ENCODE results near the gene HDAC1.
"Not testable (repeated sequence)": the region's sequence is repeated elsewhere in the genome, so short reads cannot be mapped to it uniquely, and the experiment has no call there.

HDAC1 gene

GRCh38 chr1:32276032-32276782 is 15.7 kb upstream of the HDAC1 start:
- H3K9me3 ChIP-seq (replicated peaks; ENCODE audit: low read length), result no peaks in the 10 kb centered on the region
- no peaks in the 10 kb centered on the region for H3K36me3 ChIP-seq (ENCODE audit: insufficient read depth, low read length)
- H3K4me2 ChIP-seq (ENCODE audit: low read length), result no peak overlapping the region
- no peak overlapping the region for H3K4me3 ChIP-seq (ENCODE audit: low read length)
- peaks cover 68% of the 10 kb centered on the region for H3K27me3 ChIP-seq (ENCODE audit: control insufficient read depth, insufficient read depth, low read length)
- H3K4me1 ChIP-seq (ENCODE audit: control insufficient read depth, insufficient read depth, low read length), result no peaks in the 10 kb centered on the region
- H3K9ac ChIP-seq (ENCODE audit: low read depth, low read length), result no peak overlapping the region

GRCh38 chr1:32284777-32285176 is 7.1 kb upstream of the HDAC1 start:
- not testable (repeated sequence) for H3K4me1 ChIP-seq (ENCODE audit: control insufficient read depth, insufficient read depth, low read length); H3K4me2 ChIP-seq (ENCODE audit: low read length); H3K4me3 ChIP-seq (ENCODE audit: low read length); H3K27me3 ChIP-seq (ENCODE audit: control insufficient read depth, insufficient read depth, low read length); H3K9ac ChIP-seq (ENCODE audit: low read depth, low read length); H3K9me3 ChIP-seq (replicated peaks; ENCODE audit: low read length); H3K36me3 ChIP-seq (ENCODE audit: insufficient read depth, low read length)

GRCh38 chr1:32285658-32286057 is 6.2 kb upstream of the HDAC1 start:
- Histone ChIP-seq H3K27me3 (ENCODE audit: control insufficient read depth, insufficient read depth, low read length) (no peaks in the 10 kb centered on the region), H3K9me3 (replicated peaks; ENCODE audit: low read length) (no peaks in the 10 kb centered on the region), H3K4me2 (ENCODE audit: low read length) (no peak overlapping the region), H3K9ac (ENCODE audit: low read depth, low read length) (no peak overlapping the region), H3K36me3 (ENCODE audit: insufficient read depth, low read length) (no peaks in the 10 kb centered on the region), H3K4me3 (ENCODE audit: low read length) (no peak overlapping the region), H3K4me1 (ENCODE audit: control insufficient read depth, insufficient read depth, low read length) (no peaks in the 10 kb centered on the region)

GRCh38 chr1:32286763-32287162 is 5.1 kb upstream of the HDAC1 start:
- Histone ChIP-seq H3K4me2 (ENCODE audit: low read length) (no peak overlapping the region), H3K27me3 (ENCODE audit: control insufficient read depth, insufficient read depth, low read length) (no peaks in the 10 kb centered on the region), H3K9ac (ENCODE audit: low read depth, low read length) (no peak overlapping the region), H3K36me3 (ENCODE audit: insufficient read depth, low read length) (no peaks in the 10 kb centered on the region), H3K9me3 (replicated peaks; ENCODE audit: low read length) (no peaks in the 10 kb centered on the region), H3K4me3 (ENCODE audit: low read length) (no peak overlapping the region), H3K4me1 (ENCODE audit: control insufficient read depth, insufficient read depth, low read length) (peaks cover 5% of the 10 kb centered on the region)

- no peak overlapping the region for H3K4me2 ChIP-seq (ENCODE audit: low read length)
- H3K36me3 ChIP-seq (ENCODE audit: insufficient read depth, low read length), result no peaks in the 10 kb centered on the region
- no peaks in the 10 kb centered on the region for H3K27me3 ChIP-seq (ENCODE audit: control insufficient read depth, insufficient read depth, low read length)
- no peaks in the 10 kb centered on the region for H3K9me3 ChIP-seq (replicated peaks; ENCODE audit: low read length)
- H3K9ac ChIP-seq (ENCODE audit: low read depth, low read length), result no peak overlapping the region
- peaks cover 8% of the 10 kb centered on the region for H3K4me1 ChIP-seq (ENCODE audit: control insufficient read depth, insufficient read depth, low read length)
- no peak overlapping the region for H3K4me3 ChIP-seq (ENCODE audit: low read length)
Observed at GRCh38 chr1:32289256-32289655, 2.6 kb upstream of the HDAC1 start.

- Histone ChIP-seq H3K9ac (ENCODE audit: low read depth, low read length) (peak overlapping the region; percentile 83), H3K36me3 (ENCODE audit: insufficient read depth, low read length) (no peaks in the 10 kb centered on the region), H3K27me3 (ENCODE audit: control insufficient read depth, insufficient read depth, low read length) (no peaks in the 10 kb centered on the region), H3K4me3 (ENCODE audit: low read length) (peak overlapping the region; percentile 91), H3K9me3 (replicated peaks; ENCODE audit: low read length) (no peaks in the 10 kb centered on the region), H3K4me2 (ENCODE audit: low read length) (peak overlapping the region; percentile 92), H3K4me1 (ENCODE audit: control insufficient read depth, insufficient read depth, low read length) (peaks cover 8% of the 10 kb centered on the region)
Observed at GRCh38 chr1:32291145-32291707, 657 bp upstream of the HDAC1 start.

- not testable (repeated sequence) for H3K9ac ChIP-seq (ENCODE audit: low read depth, low read length); H3K4me1 ChIP-seq (ENCODE audit: control insufficient read depth, insufficient read depth, low read length); H3K4me2 ChIP-seq (ENCODE audit: low read length); H3K9me3 ChIP-seq (replicated peaks; ENCODE audit: low read length); H3K4me3 ChIP-seq (ENCODE audit: low read length); H3K27me3 ChIP-seq (ENCODE audit: control insufficient read depth, insufficient read depth, low read length); H3K36me3 ChIP-seq (ENCODE audit: insufficient read depth, low read length)
Observed at GRCh38 chr1:32298211-32298610, 6.3 kb downstream of the HDAC1 start.

GRCh38 chr1:32299327-32299726 is 7.4 kb downstream of the HDAC1 start:
- H3K36me3 ChIP-seq (ENCODE audit: insufficient read depth, low read length), result peaks cover 14% of the 10 kb centered on the region
- no peaks in the 10 kb centered on the region for H3K4me1 ChIP-seq (ENCODE audit: control insufficient read depth, insufficient read depth, low read length)
- H3K4me2 ChIP-seq (ENCODE audit: low read length), result no peak overlapping the region
- no peak overlapping the region for H3K4me3 ChIP-seq (ENCODE audit: low read length)
- no peak overlapping the region for H3K9ac ChIP-seq (ENCODE audit: low read depth, low read length)
- H3K27me3 ChIP-seq (ENCODE audit: control insufficient read depth, insufficient read depth, low read length), result no peaks in the 10 kb centered on the region
- H3K9me3 ChIP-seq (replicated peaks; ENCODE audit: low read length), result no peaks in the 10 kb centered on the region

- Histone ChIP-seq H3K36me3 (ENCODE audit: insufficient read depth, low read length) (peaks cover 30% of the 10 kb centered on the region), H3K4me1 (ENCODE audit: control insufficient read depth, insufficient read depth, low read length) (peaks cover 5% of the 10 kb centered on the region)
Observed at GRCh38 chr1:32303358-32303757, 11.5 kb downstream of the HDAC1 start.

GRCh38 chr1:32303997-32304622 is 12.2 kb downstream of the HDAC1 start:
- H3K27me3 ChIP-seq (ENCODE audit: control insufficient read depth, insufficient read depth, low read length), result no peaks in the 10 kb centered on the region
- no peaks in the 10 kb centered on the region for H3K9me3 ChIP-seq (replicated peaks; ENCODE audit: low read length)
- no peak overlapping the region for H3K4me3 ChIP-seq (ENCODE audit: low read length)
- H3K4me1 ChIP-seq (ENCODE audit: control insufficient read depth, insufficient read depth, low read length), result peaks cover 5% of the 10 kb centered on the region
- no peak overlapping the region for H3K9ac ChIP-seq (ENCODE audit: low read depth, low read length)
- H3K4me2 ChIP-seq (ENCODE audit: low read length), result no peak overlapping the region
- H3K36me3 ChIP-seq (ENCODE audit: insufficient read depth, low read length), result peaks cover 30% of the 10 kb centered on the region

More at GRCh38 chr1:32303358-32303757, 11.5 kb downstream of the HDAC1 start:
- Histone ChIP-seq H3K4me2 (ENCODE audit: low read length) (no peak overlapping the region), H3K9me3 (replicated peaks; ENCODE audit: low read length) (no peaks in the 10 kb centered on the region), H3K9ac (ENCODE audit: low read depth, low read length) (no peak overlapping the region), H3K27me3 (ENCODE audit: control insufficient read depth, insufficient read depth, low read length) (no peaks in the 10 kb centered on the region), H3K4me3 (ENCODE audit: low read length) (no peak overlapping the region)

- Histone ChIP-seq H3K9ac (ENCODE audit: low read depth, low read length) (no peak overlapping the region), H3K9me3 (replicated peaks; ENCODE audit: low read length) (no peaks in the 10 kb centered on the region), H3K27me3 (ENCODE audit: control insufficient read depth, insufficient read depth, low read length) (no peaks in the 10 kb centered on the region), H3K36me3 (ENCODE audit: insufficient read depth, low read length) (peaks cover 30% of the 10 kb centered on the region), H3K4me3 (ENCODE audit: low read length) (no peak overlapping the region), H3K4me1 (ENCODE audit: control insufficient read depth, insufficient read depth, low read length) (peaks cover 5% of the 10 kb centered on the region), H3K4me2 (ENCODE audit: low read length) (no peak overlapping the region)
Observed at GRCh38 chr1:32305310-32305709, 13.4 kb downstream of the HDAC1 start.

GRCh38 chr1:32307324-32307723 is 15.4 kb downstream of the HDAC1 start:
- H3K9ac ChIP-seq (ENCODE audit: low read depth, low read length), result no peak overlapping the region
- peaks cover 30% of the 10 kb centered on the region for H3K36me3 ChIP-seq (ENCODE audit: insufficient read depth, low read length)
- peaks cover 5% of the 10 kb centered on the region for H3K4me1 ChIP-seq (ENCODE audit: control insufficient read depth, insufficient read depth, low read length)

More at GRCh38 chr1:32307324-32307723, 15.4 kb downstream of the HDAC1 start:
- Histone ChIP-seq H3K27me3 (ENCODE audit: control insufficient read depth, insufficient read depth, low read length) (no peaks in the 10 kb centered on the region), H3K9me3 (replicated peaks; ENCODE audit: low read length) (no peaks in the 10 kb centered on the region), H3K4me2 (ENCODE audit: low read length) (no peak overlapping the region), H3K4me3 (ENCODE audit: low read length) (no peak overlapping the region)
